Endothelial cell of umbilical vein (primary cell): ENCODE measurements around the gene PTGFR. TPM values are rescaled to one million over a fixed set of nuclear protein-coding genes. Genes with fewer than 3 reads are reported as not detected.

Experiments used
- BruUV-seq: library from RNA; stranded (reverse); fragments of 400-500 nt; replicated peaks from 2 replicates; lab custom pipeline; 2021; lab: Mats Ljungman, UMichigan
- CTCF ChIA-PET: fragments of 300-600, 350-600 bp; sonication (Branson Sonifier 250); formaldehyde crosslinking; loops from one replicate; lab custom pipeline; 2021; ENCODE audit warnings: antibody characterized with exemption, inconsistent platforms; lab: Charles Lee
- POLR2A ChIA-PET: fragments of 300-600, 350-600 bp; sonication (Branson Sonifier 250); formaldehyde crosslinking; loops from one replicate; lab custom pipeline; 2021; ENCODE audit warnings: antibody characterized with exemption, inconsistent platforms; lab: Charles Lee
- DNase-seq: peaks from one replicate; pipeline ENCODE4 v3.0.0-alpha.2; 2011; ENCODE audit warnings: low read depth, low spot score
- FAIRE-seq: peaks from 2 replicates; lab custom pipeline; 2011; peaks lifted over from hg19 to GRCh38; lab: Jason Lieb, UNC
- H2AFZ ChIP-seq: 2 replicates; pipeline ENCODE4 v1.6.0; 2012; ENCODE audit warnings: low read depth, low read length, control low read depth, inconsistent platforms
- H3K27ac ChIP-seq: 2 replicates; pipeline ENCODE4 v1.5.1; 2011; ENCODE audit warnings: low read depth, mild to moderate bottlenecking, control low read depth, low read length, moderate library complexity; ENCODE audit not compliant: insufficient read depth
- H3K27me3 ChIP-seq, 2 experiments: 2 replicates each; pipeline versions ENCODE4 v1.6.0 to v1.6.1; 2011; ENCODE audit warnings: low read length in 2 of 2, mixed read lengths in 1 of 2; ENCODE audit not compliant: control insufficient read depth in 2 of 2, insufficient read depth in 2 of 2
- H3K36me3 ChIP-seq, 2 experiments: 2 replicates in 1 of 2; 3 replicates in 1 of 2; pipeline ENCODE4 v1.5.1; 2011; ENCODE audit warnings: low read length in 2 of 2, mild to moderate bottlenecking in 1 of 2, moderate library complexity in 1 of 2; ENCODE audit not compliant: control insufficient read depth in 2 of 2, insufficient read depth in 2 of 2; ENCODE audit errors: extremely low read depth in 1 of 2
- H3K4me1 ChIP-seq: 3 replicates; pipeline ENCODE4 v1.5.1; 2011; ENCODE audit warnings: mild to moderate bottlenecking, low read length; ENCODE audit not compliant: control insufficient read depth, insufficient read depth; ENCODE audit errors: extremely low read depth
- H3K4me2 ChIP-seq: 2 replicates; pipeline ENCODE4 v1.6.1; 2011; ENCODE audit warnings: low read length, control low read depth, mixed read lengths; ENCODE audit not compliant: insufficient read depth
- H3K4me3 ChIP-seq, 3 experiments: fragments of 200-600 bp in 1 of 3; sonication (generic), shearing (Covaris generic) in 1 of 3; replicated peaks in 1 of 3; 2 replicates each; pipeline ENCODE4 v1.5.1; 2011 to 2016; ENCODE audit warnings: control low read depth in 3 of 3, low read length in 3 of 3, mild to moderate bottlenecking in 2 of 3, inconsistent platforms in 1 of 3, low read depth in 1 of 3, moderate library complexity in 1 of 3; ENCODE audit not compliant: insufficient read depth in 1 of 3
- H3K79me2 ChIP-seq: 2 replicates; pipeline ENCODE4 v1.6.0; 2012; ENCODE audit warnings: low read length, inconsistent platforms; ENCODE audit not compliant: control insufficient read depth, insufficient read depth
- H3K9ac ChIP-seq: replicated peaks from 2 replicates; pipeline ENCODE3; 2011; ENCODE audit warnings: low read length, control low read depth; ENCODE audit not compliant: insufficient read depth; ENCODE audit errors: extremely low read depth
- H3K9me1 ChIP-seq: replicated peaks from 3 replicates; pipeline ENCODE4 v1.6.0; 2011; ENCODE audit warnings: mild to moderate bottlenecking, low read length; ENCODE audit not compliant: control insufficient read depth, insufficient read depth; ENCODE audit errors: extremely low read depth
- H3K9me3 ChIP-seq: replicated peaks from 2 replicates; pipeline ENCODE4 v1.5.1; 2012; ENCODE audit warnings: low read length, inconsistent platforms; ENCODE audit not compliant: control insufficient read depth, insufficient read depth
- H4K20me1 ChIP-seq: replicated peaks from 2 replicates; pipeline ENCODE3; 2011; ENCODE audit warnings: mild to moderate bottlenecking, low read length; ENCODE audit not compliant: control insufficient read depth, insufficient read depth; ENCODE audit errors: extremely low read depth
- EZH2 ChIP-seq: IDR thresholded peaks from 2 replicates; pipeline ENCODE4 v1.6.1; 2012; ENCODE audit warnings: borderline replicate concordance, low read depth, mild to moderate bottlenecking, moderate library complexity, low read length, inconsistent platforms; ENCODE audit not compliant: severe bottlenecking
- FOS ChIP-seq: IDR thresholded peaks from 2 replicates; pipeline ENCODE4 v1.6.1; 2011; ENCODE audit warnings: mild to moderate bottlenecking, low read length, moderate library complexity, borderline replicate concordance; ENCODE audit not compliant: insufficient read depth
- GATA2 ChIP-seq: IDR thresholded peaks from 2 replicates; pipeline ENCODE4 v1.7.0; 2011; ENCODE audit warnings: low read depth, mild to moderate bottlenecking, moderate library complexity, mixed read lengths, low read length; ENCODE audit not compliant: insufficient read length, insufficient read depth
- JUN ChIP-seq: IDR thresholded peaks from 2 replicates; pipeline ENCODE4 v1.6.1; 2011; ENCODE audit warnings: borderline replicate concordance, low read depth; ENCODE audit not compliant: insufficient read length, insufficient read depth
- MYC ChIP-seq: IDR thresholded peaks from one replicate; pipeline ENCODE4 v1.6.1; 2011; ENCODE audit warnings: mild to moderate bottlenecking, low read depth, low read length
- POLR2A ChIP-seq: IDR thresholded peaks from 2 replicates; pipeline ENCODE4 v1.6.1; 2012; ENCODE audit warnings: low read depth, mild to moderate bottlenecking, control low read depth, low read length
- POLR2AphosphoS5 ChIP-seq: IDR thresholded peaks from 2 replicates; pipeline ENCODE4 v1.6.1; 2012; ENCODE audit warnings: low read depth, mild to moderate bottlenecking, control low read depth, low read length, moderate library complexity; ENCODE audit not compliant: insufficient read depth
- dilution Hi-C: fragments of 300-500 bp; cut with MboI; formaldehyde crosslinking; loops from one replicate; pipeline ENCODE4 v1.15.0; 2019; ENCODE audit warnings: low sequenced_read_pairs; ENCODE audit not compliant: extremely low pct_ligation_motif_present
- intact Hi-C: fragments of 100-400 bp; cut with micrococcal nuclease; formaldehyde crosslinking; loops from one replicate; pipeline ENCODE4 v1.10.0; 2022
- polyA plus RNA-seq, 4 experiments: library from polyadenylated mRNA; depleted of rRNA in 3 of 4; stranded (reverse) in 3 of 4; unstranded in 1 of 4; fragments of >200 nt; gene quantifications; 2 replicates each; pipeline versions ENCODE4 v1.2.1 to v1.2.3, GENCODE V29; 2011 to 2012; ENCODE audit warnings: missing spikeins in 1 of 4
- total RNA-seq: library from RNA; stranded (reverse); gene quantifications from 2 replicates; pipeline ENCODE4 v1.2.3, GENCODE V29; 2021
- TF ChIP-seq, protein P1 (sequence below): IDR thresholded peaks from 2 replicates; pipeline ENCODE4 v1.6.1; 2011; ENCODE audit not compliant: insufficient read depth, insufficient read length
- TF ChIP-seq, protein P2 (sequence below), 2 donors: IDR thresholded peaks; 1 replicate in 1 of 2; 2 replicates in 1 of 2; pipeline ENCODE4 v1.5.1; 2011; ENCODE audit warnings: low read length in 2 of 2, mild to moderate bottlenecking in 2 of 2, moderate library complexity in 2 of 2, control low read depth in 1 of 2, inconsistent platforms in 1 of 2, low read depth in 1 of 2; ENCODE audit not compliant: insufficient read depth in 1 of 2; ENCODE audit errors: extremely low read depth in 1 of 2

Gene PTGFR
- total and polyA plus RNA-seq, 2 donors (not counting 3 experiments of a cell fraction or from before 2014, with no cell fraction given) = 0.11 to 0.24 TPM

- dilution Hi-C loops = no loop called here
- TF ChIP-seq FOS = no peak
- TF ChIP-seq MYC = no peak
- no peak for TF ChIP-seq JUN
- TF ChIP-seq GATA2 = no peak
- TF ChIP-seq POLR2A = no peak
- no peak for TF ChIP-seq POLR2AphosphoS5
- TF ChIP-seq, protein P1, sequence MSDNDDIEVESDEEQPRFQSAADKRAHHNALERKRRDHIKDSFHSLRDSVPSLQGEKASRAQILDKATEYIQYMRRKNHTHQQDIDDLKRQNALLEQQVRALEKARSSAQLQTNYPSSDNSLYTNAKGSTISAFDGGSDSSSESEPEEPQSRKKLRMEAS = no peak
- no peak for TF ChIP-seq EZH2
- TF ChIP-seq, protein P2, sequence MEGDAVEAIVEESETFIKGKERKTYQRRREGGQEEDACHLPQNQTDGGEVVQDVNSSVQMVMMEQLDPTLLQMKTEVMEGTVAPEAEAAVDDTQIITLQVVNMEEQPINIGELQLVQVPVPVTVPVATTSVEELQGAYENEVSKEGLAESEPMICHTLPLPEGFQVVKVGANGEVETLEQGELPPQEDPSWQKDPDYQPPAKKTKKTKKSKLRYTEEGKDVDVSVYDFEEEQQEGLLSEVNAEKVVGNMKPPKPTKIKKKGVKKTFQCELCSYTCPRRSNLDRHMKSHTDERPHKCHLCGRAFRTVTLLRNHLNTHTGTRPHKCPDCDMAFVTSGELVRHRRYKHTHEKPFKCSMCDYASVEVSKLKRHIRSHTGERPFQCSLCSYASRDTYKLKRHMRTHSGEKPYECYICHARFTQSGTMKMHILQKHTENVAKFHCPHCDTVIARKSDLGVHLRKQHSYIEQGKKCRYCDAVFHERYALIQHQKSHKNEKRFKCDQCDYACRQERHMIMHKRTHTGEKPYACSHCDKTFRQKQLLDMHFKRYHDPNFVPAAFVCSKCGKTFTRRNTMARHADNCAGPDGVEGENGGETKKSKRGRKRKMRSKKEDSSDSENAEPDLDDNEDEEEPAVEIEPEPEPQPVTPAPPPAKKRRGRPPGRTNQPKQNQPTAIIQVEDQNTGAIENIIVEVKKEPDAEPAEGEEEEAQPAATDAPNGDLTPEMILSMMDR (IDR thresholded peaks at IDR 0.05; ENCODE audit: extremely low read depth in 1 of 2, insufficient read depth in 1 of 2, low read depth in 1 of 2, low read length in 2 of 2) = no peak
- no peaks in the 10 kb centered on the region for H3K27me3 ChIP-seq
- no peaks in the 10 kb centered on the region for H3K36me3 ChIP-seq
- no peak overlapping the region for H3K27ac ChIP-seq
- ChIA-PET POLR2A (no interaction called here), CTCF (interaction anchor here (1.2 kb wide), 1 partner anchor 9 kb away, joined by 5 read pairs; no protein-coding TSS in a partner anchor)
- no peak overlapping the region for H3K9ac ChIP-seq
- no peak overlapping the region for H3K4me3 ChIP-seq
- no TSS peak for BruUV-seq
- no peaks in the 10 kb centered on the region for H3K9me1 ChIP-seq
- no peak overlapping the region for H2AFZ ChIP-seq
- no peaks in the 10 kb centered on the region for H3K4me1 ChIP-seq
- FAIRE-seq = no peak
- intact Hi-C loops = no loop called here
- no peak overlapping the region for H3K4me2 ChIP-seq
- no peaks in the 10 kb centered on the region for H4K20me1 ChIP-seq
- H3K79me2 ChIP-seq = no peaks in the 10 kb centered on the region
- H3K9me3 ChIP-seq = no peaks in the 10 kb centered on the region
- DNase-seq = no peak
Measured at GRCh38 chr1:78577257-78578100, 86.7 kb downstream of the PTGFR start.
